OCI-LY1 (cell line): ENCODE measurements around the gene TRABD2B.

Experiments
- EZH2 ChIP-seq: fragments of 200-600 bp; sonication (generic), shearing (Covaris generic); IDR thresholded peaks from 2 replicates; pipeline ENCODE4 v1.8.0; 2017; ENCODE audit warnings: borderline replicate concordance, mixed run types, mild to moderate bottlenecking, antibody characterized with exemption, low read length, moderate library complexity, mixed read lengths
- TF ChIP-seq, protein P1 (sequence below): fragments of 200-600 bp; sonication (generic), shearing (Covaris generic); IDR thresholded peaks from 2 replicates; pipeline ENCODE4 v1.5.1; 2017; ENCODE audit warnings: mild to moderate bottlenecking, antibody characterized with exemption, low read length, moderate library complexity, mixed read lengths

DNA sequence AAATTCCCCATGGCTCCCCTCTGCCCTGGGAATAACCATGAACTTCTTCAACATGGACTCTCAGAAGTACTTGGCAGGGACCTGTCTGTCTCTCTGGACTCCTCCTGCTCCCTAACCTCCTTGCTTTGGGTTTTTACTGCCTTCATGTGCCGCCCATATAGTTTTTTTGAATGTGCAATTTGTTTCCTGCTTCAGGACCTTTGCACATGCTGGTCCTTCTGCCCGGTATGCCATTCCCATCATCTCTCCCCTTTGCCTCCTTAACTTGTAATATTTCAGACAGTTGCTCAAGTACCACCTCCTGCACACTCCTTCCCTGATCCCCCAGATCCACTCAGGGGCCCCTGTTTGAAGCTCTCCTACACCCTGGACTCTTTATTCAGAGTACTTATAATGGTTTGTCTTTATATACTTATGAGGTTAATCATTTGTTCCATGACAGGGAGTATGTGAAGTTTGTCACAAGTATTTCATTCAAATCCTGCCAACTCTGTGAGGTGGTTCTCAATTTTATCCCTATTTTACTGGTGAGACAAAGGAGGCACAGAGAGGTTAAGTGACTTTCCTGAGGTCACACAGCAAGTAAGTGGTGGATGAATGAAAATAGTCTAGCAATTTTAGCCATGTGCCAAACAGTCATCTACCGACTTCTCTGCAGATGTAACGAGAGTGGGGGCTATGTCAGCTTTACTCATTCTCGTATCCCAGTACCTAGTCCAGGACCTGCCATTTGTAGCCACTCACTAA lies 180.7 kb downstream of the TRABD2B start:
- TF ChIP-seq, protein P1, sequence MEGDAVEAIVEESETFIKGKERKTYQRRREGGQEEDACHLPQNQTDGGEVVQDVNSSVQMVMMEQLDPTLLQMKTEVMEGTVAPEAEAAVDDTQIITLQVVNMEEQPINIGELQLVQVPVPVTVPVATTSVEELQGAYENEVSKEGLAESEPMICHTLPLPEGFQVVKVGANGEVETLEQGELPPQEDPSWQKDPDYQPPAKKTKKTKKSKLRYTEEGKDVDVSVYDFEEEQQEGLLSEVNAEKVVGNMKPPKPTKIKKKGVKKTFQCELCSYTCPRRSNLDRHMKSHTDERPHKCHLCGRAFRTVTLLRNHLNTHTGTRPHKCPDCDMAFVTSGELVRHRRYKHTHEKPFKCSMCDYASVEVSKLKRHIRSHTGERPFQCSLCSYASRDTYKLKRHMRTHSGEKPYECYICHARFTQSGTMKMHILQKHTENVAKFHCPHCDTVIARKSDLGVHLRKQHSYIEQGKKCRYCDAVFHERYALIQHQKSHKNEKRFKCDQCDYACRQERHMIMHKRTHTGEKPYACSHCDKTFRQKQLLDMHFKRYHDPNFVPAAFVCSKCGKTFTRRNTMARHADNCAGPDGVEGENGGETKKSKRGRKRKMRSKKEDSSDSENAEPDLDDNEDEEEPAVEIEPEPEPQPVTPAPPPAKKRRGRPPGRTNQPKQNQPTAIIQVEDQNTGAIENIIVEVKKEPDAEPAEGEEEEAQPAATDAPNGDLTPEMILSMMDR: no peak
- TF ChIP-seq EZH2: no peak
